ENCODE measurements around the gene WDR20.

WDR20 gene

GRCh38 chr14:102192840-102193502 lies 53.3 kb downstream of the WDR20 start:
- TF ChIP-seq EGR1 (IDR thresholded peaks at IDR 0.05) (no peak), EP300 (IDR thresholded peaks at IDR 0.05; ENCODE audit: borderline replicate concordance) (no peak), NFIC (IDR thresholded peaks at IDR 0.05) (no peak), CREB1 (IDR thresholded peaks at IDR 0.05; ENCODE audit: low read depth) (no peak), ZBTB7A (IDR thresholded peaks at IDR 0.05; ENCODE audit: low read depth) (no peak), TEAD4 (IDR thresholded peaks at IDR 0.05) (no peak), YY1 (IDR thresholded peaks at IDR 0.05; ENCODE audit: low read depth) (no peak), TAF1 (IDR thresholded peaks at IDR 0.05; ENCODE audit: low read depth) (no peak), CEBPB (IDR thresholded peaks at IDR 0.05) (no peak), TCF12 (IDR thresholded peaks at IDR 0.05; ENCODE audit: low read depth) (no peak), REST (IDR thresholded peaks at IDR 0.05; ENCODE audit: low read depth) (no peak), RAD21 (IDR thresholded peaks at IDR 0.05; ENCODE audit: low read depth) (no peak), FOXM1 (IDR thresholded peaks at IDR 0.05; ENCODE audit: borderline replicate concordance, low read depth) (no peak), MAX (IDR thresholded peaks at IDR 0.05) (no peak)
- TF ChIP-seq, protein P1, sequence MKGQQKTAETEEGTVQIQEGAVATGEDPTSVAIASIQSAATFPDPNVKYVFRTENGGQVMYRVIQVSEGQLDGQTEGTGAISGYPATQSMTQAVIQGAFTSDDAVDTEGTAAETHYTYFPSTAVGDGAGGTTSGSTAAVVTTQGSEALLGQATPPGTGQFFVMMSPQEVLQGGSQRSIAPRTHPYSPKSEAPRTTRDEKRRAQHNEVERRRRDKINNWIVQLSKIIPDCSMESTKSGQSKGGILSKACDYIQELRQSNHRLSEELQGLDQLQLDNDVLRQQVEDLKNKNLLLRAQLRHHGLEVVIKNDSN (IDR thresholded peaks at IDR 0.05): no peak

GRCh38 chr14:102194856-102195255 lies 55.2 kb downstream of the WDR20 start:
- TF ChIP-seq NFIC (IDR thresholded peaks at IDR 0.05): no peak
- TF ChIP-seq TEAD4 (IDR thresholded peaks at IDR 0.05): no peak
- no peak for TF ChIP-seq CREB1 (IDR thresholded peaks at IDR 0.05; ENCODE audit: low read depth)
- TF ChIP-seq EGR1 (IDR thresholded peaks at IDR 0.05): no peak
- TF ChIP-seq FOXM1 (IDR thresholded peaks at IDR 0.05; ENCODE audit: borderline replicate concordance, low read depth): no peak
- TF ChIP-seq TAF1 (IDR thresholded peaks at IDR 0.05; ENCODE audit: low read depth): no peak

DNA sequence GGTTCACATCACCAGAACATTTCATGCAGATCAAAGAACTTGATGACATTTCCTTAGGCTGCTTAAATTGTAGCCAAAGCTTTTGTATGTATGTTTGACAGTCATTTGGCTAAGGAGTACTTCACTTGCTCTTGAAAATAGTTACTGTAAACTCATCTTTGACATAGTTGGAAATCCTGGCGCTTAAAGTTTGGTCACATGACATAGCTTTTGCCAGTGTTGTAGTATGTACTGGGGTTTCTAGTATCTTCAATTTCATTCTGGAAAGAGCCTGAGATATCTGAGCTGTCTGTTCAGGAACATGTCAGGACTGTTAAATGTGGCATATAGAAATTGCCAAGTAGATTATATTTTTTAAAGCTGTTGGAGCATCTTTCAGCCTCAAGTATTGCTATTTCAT lies 55.7 kb downstream of the WDR20 start:
- TF ChIP-seq TCF12 (IDR thresholded peaks at IDR 0.05; ENCODE audit: low read depth) (no peak), EP300 (IDR thresholded peaks at IDR 0.05; ENCODE audit: borderline replicate concordance) (no peak), TEAD4 (IDR thresholded peaks at IDR 0.05) (no peak), REST (IDR thresholded peaks at IDR 0.05; ENCODE audit: low read depth) (no peak), FOXM1 (IDR thresholded peaks at IDR 0.05; ENCODE audit: borderline replicate concordance, low read depth) (no peak)

DNA sequence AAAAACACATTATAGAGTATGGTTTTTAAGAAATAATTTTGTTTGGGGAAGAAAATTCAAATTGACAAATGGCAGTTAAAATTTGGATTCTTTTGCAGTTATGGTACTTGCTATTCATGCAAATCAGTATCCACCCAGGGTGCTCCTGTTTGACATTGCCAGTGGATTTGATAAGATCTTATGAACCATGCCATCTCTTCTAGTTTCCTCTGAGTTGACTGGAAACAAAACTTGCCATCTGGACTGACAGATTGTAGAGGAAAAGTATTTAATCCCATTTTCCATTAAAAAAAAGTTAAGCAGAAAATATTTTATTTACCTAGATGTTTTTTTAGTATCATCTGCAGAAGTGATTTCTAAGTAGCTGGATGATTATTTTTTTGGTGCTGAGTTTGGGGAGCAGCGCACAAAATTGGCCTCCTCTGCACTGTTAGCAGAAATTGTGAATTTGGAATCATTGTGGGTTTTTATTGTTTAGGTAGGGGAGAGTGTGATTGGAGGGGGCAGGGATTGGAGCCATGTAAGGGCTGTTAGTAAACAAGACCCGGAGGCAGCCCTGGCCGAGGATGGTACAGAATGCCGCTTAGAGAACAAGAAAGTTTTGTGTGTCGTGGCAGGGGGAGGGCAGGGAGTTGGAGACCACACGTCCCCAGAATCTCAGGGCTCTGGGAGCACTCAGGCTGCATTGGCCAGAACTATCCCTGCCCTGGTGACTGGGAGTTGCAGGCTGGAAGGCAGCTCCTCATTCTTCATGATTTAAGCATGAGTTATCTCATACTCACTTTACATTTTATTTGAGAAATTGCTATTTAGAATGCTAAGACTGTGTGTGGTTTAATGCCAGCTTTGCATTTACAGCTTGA lies 56.6 kb downstream of the WDR20 start:
- TF ChIP-seq TEAD4 (IDR thresholded peaks at IDR 0.05) (no peak), RAD21 (IDR thresholded peaks at IDR 0.05; ENCODE audit: low read depth) (no peak), TAF1 (IDR thresholded peaks at IDR 0.05; ENCODE audit: low read depth) (no peak), FOXM1 (IDR thresholded peaks at IDR 0.05; ENCODE audit: borderline replicate concordance, low read depth) (no peak), CREB1 (IDR thresholded peaks at IDR 0.05; ENCODE audit: low read depth) (no peak), ZBTB7A (IDR thresholded peaks at IDR 0.05; ENCODE audit: low read depth) (no peak), NFIC (IDR thresholded peaks at IDR 0.05) (no peak), YY1 (IDR thresholded peaks at IDR 0.05; ENCODE audit: low read depth) (no peak), MAX (IDR thresholded peaks at IDR 0.05) (no peak), TCF12 (IDR thresholded peaks at IDR 0.05; ENCODE audit: low read depth) (no peak), EP300 (IDR thresholded peaks at IDR 0.05; ENCODE audit: borderline replicate concordance) (no peak), REST (IDR thresholded peaks at IDR 0.05; ENCODE audit: low read depth) (no peak), CEBPB (IDR thresholded peaks at IDR 0.05) (no peak)
- TF ChIP-seq, protein P1 (IDR thresholded peaks at IDR 0.05): no peak

Measured in Ishikawa (cell line).